ENCODE data around the gene AKT3.

AKT3 gene

GRCh38 chr1:243447347-243447746 lies 402.7 kb downstream of the AKT3 start:
- H4K20me1 ChIP-seq (ENCODE audit: insufficient read depth, low read length, poor library complexity, severe bottlenecking): no peaks in the 10 kb centered on the region
- H3K79me2 ChIP-seq (ENCODE audit: insufficient read depth, low read length): no peaks in the 10 kb centered on the region
- H3K9me2 ChIP-seq (replicated peaks; ENCODE audit: low read depth, low read length): no peaks in the 10 kb centered on the region
- no peaks in the 10 kb centered on the region for H3F3A ChIP-seq (ENCODE audit: low read depth)
- peaks cover 20% of the 10 kb centered on the region for H3K4me1 ChIP-seq (ENCODE audit: insufficient read depth, low read length, poor library complexity, severe bottlenecking)
- H2AFZ ChIP-seq (ENCODE audit: low read length): no peak overlapping the region
- no peaks in the 10 kb centered on the region for H3K9me3 ChIP-seq (ENCODE audit: insufficient read depth, low read depth, low read length)
- no peaks in the 10 kb centered on the region for H3K27me3 ChIP-seq (ENCODE audit: insufficient read depth, low read length, poor library complexity, severe bottlenecking)
- H3K4me2 ChIP-seq (ENCODE audit: low read depth, low read length, poor library complexity, severe bottlenecking): peak overlapping the region; percentile 60
- no peaks in the 10 kb centered on the region for H3K36me3 ChIP-seq (ENCODE audit: insufficient read depth, low read length)
- TF ChIP-seq CTCF (conservative IDR thresholded peaks at IDR 0.05; ENCODE audit: low read length) (no peak), EZH2phosphoT487 (IDR thresholded peaks at IDR 0.05; ENCODE audit: borderline replicate concordance) (no peak)
- no peak overlapping the region for H3K4me3 ChIP-seq (ENCODE audit: low read length, poor library complexity, severe bottlenecking)
- no peak overlapping the region for H3K9ac ChIP-seq (ENCODE audit: low read depth, low read length, poor library complexity, severe bottlenecking)

- TF ChIP-seq CTCF (conservative IDR thresholded peaks at IDR 0.05; ENCODE audit: low read length): no peak
- no peak for TF ChIP-seq EZH2phosphoT487 (IDR thresholded peaks at IDR 0.05; ENCODE audit: borderline replicate concordance)
- Histone ChIP-seq H3K27me3 (ENCODE audit: insufficient read depth, low read length, poor library complexity, severe bottlenecking) (no peaks in the 10 kb centered on the region), H3K4me1 (ENCODE audit: insufficient read depth, low read length, poor library complexity, severe bottlenecking) (peaks cover 16% of the 10 kb centered on the region), H4K20me1 (ENCODE audit: insufficient read depth, low read length, poor library complexity, severe bottlenecking) (no peaks in the 10 kb centered on the region), H3F3A (ENCODE audit: low read depth) (no peaks in the 10 kb centered on the region), H3K4me2 (ENCODE audit: low read depth, low read length, poor library complexity, severe bottlenecking) (no peak overlapping the region), H3K9me2 (replicated peaks; ENCODE audit: low read depth, low read length) (no peaks in the 10 kb centered on the region), H3K4me3 (ENCODE audit: low read length, poor library complexity, severe bottlenecking) (no peak overlapping the region), H3K36me3 (ENCODE audit: insufficient read depth, low read length) (no peaks in the 10 kb centered on the region), H3K79me2 (ENCODE audit: insufficient read depth, low read length) (no peaks in the 10 kb centered on the region), H2AFZ (ENCODE audit: low read length) (no peak overlapping the region), H3K9me3 (ENCODE audit: insufficient read depth, low read depth, low read length) (no peaks in the 10 kb centered on the region), H3K9ac (ENCODE audit: low read depth, low read length, poor library complexity, severe bottlenecking) (no peak overlapping the region)
Observed at GRCh38 chr1:243443557-243443956, 406.5 kb downstream of the AKT3 start.

GRCh38 chr1:243441601-243442000 lies 408.4 kb downstream of the AKT3 start:
- Histone ChIP-seq H3K9me3 (ENCODE audit: insufficient read depth, low read depth, low read length) (no peaks in the 10 kb centered on the region), H3K36me3 (ENCODE audit: insufficient read depth, low read length) (no peaks in the 10 kb centered on the region), H3K27me3 (ENCODE audit: insufficient read depth, low read length, poor library complexity, severe bottlenecking) (no peaks in the 10 kb centered on the region), H3F3A (ENCODE audit: low read depth) (no peaks in the 10 kb centered on the region), H4K20me1 (ENCODE audit: insufficient read depth, low read length, poor library complexity, severe bottlenecking) (no peaks in the 10 kb centered on the region), H3K4me1 (ENCODE audit: insufficient read depth, low read length, poor library complexity, severe bottlenecking) (peaks cover 6% of the 10 kb centered on the region), H3K4me2 (ENCODE audit: low read depth, low read length, poor library complexity, severe bottlenecking) (no peak overlapping the region), H2AFZ (ENCODE audit: low read length) (no peak overlapping the region), H3K79me2 (ENCODE audit: insufficient read depth, low read length) (no peaks in the 10 kb centered on the region), H3K9me2 (replicated peaks; ENCODE audit: low read depth, low read length) (no peaks in the 10 kb centered on the region), H3K4me3 (ENCODE audit: low read length, poor library complexity, severe bottlenecking) (no peak overlapping the region), H3K9ac (ENCODE audit: low read depth, low read length, poor library complexity, severe bottlenecking) (no peak overlapping the region)
- TF ChIP-seq CTCF (conservative IDR thresholded peaks at IDR 0.05; ENCODE audit: low read length) (no peak), EZH2phosphoT487 (IDR thresholded peaks at IDR 0.05; ENCODE audit: borderline replicate concordance) (no peak)
